ENCODE results near the gene WNT3. TPM values are rescaled to one million over a fixed set of nuclear protein-coding genes. Genes with fewer than 3 reads are reported as not detected.

The WNT3 gene
- total and polyA plus RNA-seq, 10 of the 15 experiments (the other 5 are each of a cell fraction or from before 2014, with no cell fraction given): 0.01 to 0.03 TPM; not detected in 8

GRCh38 chr17:46732160-46732559 lies 86.3 kb downstream of the WNT3 start:
- ChIA-PET SMC1A (ENCODE audit: uncharacterized antibody, unreplicated experiment) (interaction anchor here (0.6 to 1.1 kb wide), 2 partner anchors 9 to 123 kb away, joined by 3 to 5 read pairs; no protein-coding TSS in a partner anchor), CTCF (no interaction called here), RAD21 (ENCODE audit: unreplicated experiment) (no interaction called here), POLR2A (interaction anchor here (1.0 kb wide), 1 partner anchor 11 kb away, joined by 3 read pairs; no protein-coding TSS in a partner anchor)
- no peaks in the 10 kb centered on the region for H3K9me3 ChIP-seq (replicated peaks; ENCODE audit: control insufficient read depth, insufficient read depth, low read length)
- WGBS (ENCODE audit: insufficient coverage, insufficient replicate concordance, low lambda C conversion rate, missing lambda C conversion rate): 100% methylated on average over 1 of the region's 1 CpG
- intact Hi-C loops (cut with micrococcal nuclease; ENCODE audit: unreplicated experiment): no loop called here
- H3K4me2 ChIP-seq (ENCODE audit: control insufficient read depth, insufficient read depth): no peak overlapping the region
- H3K27me3 ChIP-seq (replicated peaks in 1 of 2; ENCODE audit: control insufficient read depth in 2 of 2, insufficient read depth in 2 of 2, low read length in 1 of 2): no peaks in the 10 kb centered on the region
- no peak for FAIRE-seq
- ATAC-seq: no peak
- DNase-seq (ENCODE audit: low read depth, low spot score): no peak
- BruUV-seq (replicated peaks): no TSS peak
- H3K9ac ChIP-seq (ENCODE audit: control insufficient read depth, insufficient read depth, low read length): no peak overlapping the region
- H3K36me3 ChIP-seq (ENCODE audit: control insufficient read depth in 2 of 2, insufficient read depth in 2 of 2, low read length in 1 of 2): peaks cover 0 to 9% of the 10 kb centered on the region in 2 experiments; a peak in 1 of 4 replicates
- H3K27ac ChIP-seq (ENCODE audit: control insufficient read depth, insufficient read depth): no peak overlapping the region
- H3K4me1 ChIP-seq (ENCODE audit: control insufficient read depth, insufficient read depth, low read length): peaks cover 4% of the 10 kb centered on the region; the same call in 1 of the 2 replicates
- TF ChIP-seq ZBTB40 (IDR thresholded peaks at IDR 0.05; ENCODE audit: borderline replicate concordance): no peak
- no peak for TF ChIP-seq STAT1 (conservative IDR thresholded peaks at IDR 0.05)
- no peak for TF ChIP-seq ATF7 (IDR thresholded peaks at IDR 0.05; ENCODE audit: low read depth)
- TF ChIP-seq TCF3 (IDR thresholded peaks at IDR 0.05; ENCODE audit: borderline replicate concordance, insufficient read depth, low read depth, low read length): no peak
- TF ChIP-seq, protein P1, sequence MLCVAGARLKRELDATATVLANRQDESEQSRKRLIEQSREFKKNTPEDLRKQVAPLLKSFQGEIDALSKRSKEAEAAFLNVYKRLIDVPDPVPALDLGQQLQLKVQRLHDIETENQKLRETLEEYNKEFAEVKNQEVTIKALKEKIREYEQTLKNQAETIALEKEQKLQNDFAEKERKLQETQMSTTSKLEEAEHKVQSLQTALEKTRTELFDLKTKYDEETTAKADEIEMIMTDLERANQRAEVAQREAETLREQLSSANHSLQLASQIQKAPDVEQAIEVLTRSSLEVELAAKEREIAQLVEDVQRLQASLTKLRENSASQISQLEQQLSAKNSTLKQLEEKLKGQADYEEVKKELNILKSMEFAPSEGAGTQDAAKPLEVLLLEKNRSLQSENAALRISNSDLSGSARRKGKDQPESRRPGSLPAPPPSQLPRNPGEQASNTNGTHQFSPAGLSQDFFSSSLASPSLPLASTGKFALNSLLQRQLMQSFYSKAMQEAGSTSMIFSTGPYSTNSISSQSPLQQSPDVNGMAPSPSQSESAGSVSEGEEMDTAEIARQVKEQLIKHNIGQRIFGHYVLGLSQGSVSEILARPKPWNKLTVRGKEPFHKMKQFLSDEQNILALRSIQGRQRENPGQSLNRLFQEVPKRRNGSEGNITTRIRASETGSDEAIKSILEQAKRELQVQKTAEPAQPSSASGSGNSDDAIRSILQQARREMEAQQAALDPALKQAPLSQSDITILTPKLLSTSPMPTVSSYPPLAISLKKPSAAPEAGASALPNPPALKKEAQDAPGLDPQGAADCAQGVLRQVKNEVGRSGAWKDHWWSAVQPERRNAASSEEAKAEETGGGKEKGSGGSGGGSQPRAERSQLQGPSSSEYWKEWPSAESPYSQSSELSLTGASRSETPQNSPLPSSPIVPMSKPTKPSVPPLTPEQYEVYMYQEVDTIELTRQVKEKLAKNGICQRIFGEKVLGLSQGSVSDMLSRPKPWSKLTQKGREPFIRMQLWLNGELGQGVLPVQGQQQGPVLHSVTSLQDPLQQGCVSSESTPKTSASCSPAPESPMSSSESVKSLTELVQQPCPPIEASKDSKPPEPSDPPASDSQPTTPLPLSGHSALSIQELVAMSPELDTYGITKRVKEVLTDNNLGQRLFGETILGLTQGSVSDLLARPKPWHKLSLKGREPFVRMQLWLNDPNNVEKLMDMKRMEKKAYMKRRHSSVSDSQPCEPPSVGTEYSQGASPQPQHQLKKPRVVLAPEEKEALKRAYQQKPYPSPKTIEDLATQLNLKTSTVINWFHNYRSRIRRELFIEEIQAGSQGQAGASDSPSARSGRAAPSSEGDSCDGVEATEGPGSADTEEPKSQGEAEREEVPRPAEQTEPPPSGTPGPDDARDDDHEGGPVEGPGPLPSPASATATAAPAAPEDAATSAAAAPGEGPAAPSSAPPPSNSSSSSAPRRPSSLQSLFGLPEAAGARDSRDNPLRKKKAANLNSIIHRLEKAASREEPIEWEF (IDR thresholded peaks at IDR 0.05; ENCODE audit: insufficient replicate concordance, low read depth, low read length): no peak
- no peak for TF ChIP-seq ZBTB4 (CRISPR knock-in tag; IDR thresholded peaks at IDR 0.05)
- no peak for TF ChIP-seq MEF2A (IDR thresholded peaks at IDR 0.05; ENCODE audit: insufficient read depth, low read depth, low read length)
- H3K79me2 ChIP-seq (ENCODE audit: control insufficient read depth, insufficient read depth, low read length): no peaks in the 10 kb centered on the region
- in situ Hi-C loops (cut with MboI): no loop called here
- no peak overlapping the region for H2AFZ ChIP-seq (ENCODE audit: control insufficient read depth, low read depth, low read length)
- H4K20me1 ChIP-seq (ENCODE audit: control insufficient read depth, insufficient read depth): no peaks in the 10 kb centered on the region
- no peak overlapping the region for H3K4me3 ChIP-seq

Data from GM12878 (cell line).